OCI-M2 (cell line): ENCODE results near the gene RDH16.

ENCODE experiments used
- DNase-seq: peaks from one replicate; lab custom pipeline; 2025; ENCODE audit not compliant: unreplicated experiment; lab: John Stamatoyannopoulos, UW

The RDH16 gene

GRCh38 chr12:56957229-56958052 is at the start of gene RDH16:
TSS of gene RDH16 (minus strand) at chr12:56957608. CDS start at chr12:56957462, 146 bp downstream.
- no peak for DNase-seq

- DNase-seq, result no peak
These were observed 49.5 kb upstream of the RDH16 start for GRCh38 chr12:57006809-57007475.

GRCh38 chr12:57005980-57006808 is 48.8 kb upstream of the RDH16 start, which contains the start of gene ZBTB39:
TSS of gene ZBTB39 (minus strand) at chr12:57006546. CDS start at chr12:57004917, 1,629 bp downstream.
- no peak for DNase-seq

GRCh38 chr12:57004651-57005050 is 47.2 kb upstream of the RDH16 start:
- no peak for DNase-seq

GRCh38 chr12:57003395-57003794 is 46.0 kb upstream of the RDH16 start:
- DNase-seq, result no peak

GRCh38 chr12:57001448-57001906 is 44.1 kb upstream of the RDH16 start:
- DNase-seq, result no peak

- no peak for DNase-seq
These were observed 43.0 kb upstream of the RDH16 start for GRCh38 chr12:57000393-57000792.

- no peak for DNase-seq
These were observed 42.0 kb upstream of the RDH16 start for GRCh38 chr12:56999456-56999855.

GRCh38 chr12:56998981-56999380 is 41.6 kb upstream of the RDH16 start:
- DNase-seq, result no peak

GRCh38 chr12:56998316-56998715 is 40.9 kb upstream of the RDH16 start:
- DNase-seq, result no peak

- DNase-seq, result no peak
These were observed 39.6 kb upstream of the RDH16 start for GRCh38 chr12:56996793-56997545.

GRCh38 chr12:56995930-56996496 is 38.6 kb upstream of the RDH16 start:
- DNase-seq, result no peak

- no peak for DNase-seq
These were observed 38.0 kb upstream of the RDH16 start for GRCh38 chr12:56995201-56995929.

GRCh38 chr12:56994231-56994746 is 36.9 kb upstream of the RDH16 start:
- no peak for DNase-seq

GRCh38 chr12:56993346-56993745 is 35.9 kb upstream of the RDH16 start:
- no peak for DNase-seq

GRCh38 chr12:56991319-56992246 is 34.2 kb upstream of the RDH16 start:
- no peak for DNase-seq

GRCh38 chr12:56990648-56991318 is 33.4 kb upstream of the RDH16 start:
- no peak for DNase-seq
